ENCODE measurements around the gene SRP19.

The SRP19 gene

GRCh38 chr5:112865128-112865527, 4.0 kb downstream of the SRP19 start:
- no peaks in the 10 kb centered on the region for H3K27me3 ChIP-seq (ENCODE audit: control insufficient read depth, insufficient read depth, low read length)
- H3K4me1 ChIP-seq: peaks cover 3% of the 10 kb centered on the region
- no peak overlapping the region for H3K4me2 ChIP-seq (ENCODE audit: low read length)
- no peaks in the 10 kb centered on the region for H3K36me3 ChIP-seq (ENCODE audit: control insufficient read depth, insufficient read depth, low read length)
- H3K79me2 ChIP-seq: peaks cover 11% of the 10 kb centered on the region
- H3K4me3 ChIP-seq (ENCODE audit: low read depth, low read length): no peak overlapping the region
- no peak overlapping the region for H3K9ac ChIP-seq
- no peak overlapping the region for H2AFZ ChIP-seq
- no peaks in the 10 kb centered on the region for H3K9me3 ChIP-seq (ENCODE audit: control insufficient read depth, low read length)
- TF ChIP-seq, protein P1, sequence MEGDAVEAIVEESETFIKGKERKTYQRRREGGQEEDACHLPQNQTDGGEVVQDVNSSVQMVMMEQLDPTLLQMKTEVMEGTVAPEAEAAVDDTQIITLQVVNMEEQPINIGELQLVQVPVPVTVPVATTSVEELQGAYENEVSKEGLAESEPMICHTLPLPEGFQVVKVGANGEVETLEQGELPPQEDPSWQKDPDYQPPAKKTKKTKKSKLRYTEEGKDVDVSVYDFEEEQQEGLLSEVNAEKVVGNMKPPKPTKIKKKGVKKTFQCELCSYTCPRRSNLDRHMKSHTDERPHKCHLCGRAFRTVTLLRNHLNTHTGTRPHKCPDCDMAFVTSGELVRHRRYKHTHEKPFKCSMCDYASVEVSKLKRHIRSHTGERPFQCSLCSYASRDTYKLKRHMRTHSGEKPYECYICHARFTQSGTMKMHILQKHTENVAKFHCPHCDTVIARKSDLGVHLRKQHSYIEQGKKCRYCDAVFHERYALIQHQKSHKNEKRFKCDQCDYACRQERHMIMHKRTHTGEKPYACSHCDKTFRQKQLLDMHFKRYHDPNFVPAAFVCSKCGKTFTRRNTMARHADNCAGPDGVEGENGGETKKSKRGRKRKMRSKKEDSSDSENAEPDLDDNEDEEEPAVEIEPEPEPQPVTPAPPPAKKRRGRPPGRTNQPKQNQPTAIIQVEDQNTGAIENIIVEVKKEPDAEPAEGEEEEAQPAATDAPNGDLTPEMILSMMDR (IDR thresholded peaks at IDR 0.05): no peak
- H3K27ac ChIP-seq: no peak overlapping the region

- Histone ChIP-seq H3K9ac (no peak overlapping the region), H2AFZ (no peak overlapping the region), H3K27ac (no peak overlapping the region), H3K9me3 (ENCODE audit: control insufficient read depth, low read length) (no peaks in the 10 kb centered on the region), H3K36me3 (ENCODE audit: control insufficient read depth, insufficient read depth, low read length) (no peaks in the 10 kb centered on the region), H3K4me3 (ENCODE audit: low read depth, low read length) (no peak overlapping the region), H3K4me1 (no peaks in the 10 kb centered on the region), H3K79me2 (peaks cover 7% of the 10 kb centered on the region), H3K4me2 (ENCODE audit: low read length) (no peak overlapping the region), H3K27me3 (ENCODE audit: control insufficient read depth, insufficient read depth, low read length) (no peaks in the 10 kb centered on the region)
- TF ChIP-seq, protein P1 (IDR thresholded peaks at IDR 0.05): no peak
Observed at GRCh38 chr5:112866739-112867138, 5.7 kb downstream of the SRP19 start.

DNA sequence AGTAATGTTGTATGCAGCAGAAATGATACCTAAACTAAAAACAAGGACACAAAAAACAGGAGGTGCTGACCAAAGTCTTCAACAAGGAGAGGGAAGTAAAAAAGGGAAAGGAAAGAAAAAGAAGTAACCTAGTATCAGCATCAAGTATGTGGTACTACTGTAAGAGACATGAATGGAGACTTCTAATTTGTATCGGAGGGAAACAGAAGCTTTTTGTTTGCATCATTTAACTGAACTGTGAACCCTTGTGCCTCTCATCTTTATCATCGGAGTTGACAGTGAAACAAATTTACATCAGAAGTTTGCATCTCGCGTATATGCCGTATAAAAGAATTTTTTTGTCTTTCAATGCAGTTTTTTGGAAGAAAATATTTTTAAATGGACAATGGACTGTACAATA, 6.3 kb downstream of the SRP19 start:
- Histone ChIP-seq H3K4me1 (no peaks in the 10 kb centered on the region), H3K4me2 (ENCODE audit: low read length) (no peak overlapping the region), H3K4me3 (ENCODE audit: low read depth, low read length) (no peak overlapping the region), H3K27me3 (ENCODE audit: control insufficient read depth, insufficient read depth, low read length) (no peaks in the 10 kb centered on the region), H3K9me3 (ENCODE audit: control insufficient read depth, low read length) (no peaks in the 10 kb centered on the region), H3K79me2 (peaks cover 4% of the 10 kb centered on the region), H3K9ac (no peak overlapping the region), H3K27ac (no peak overlapping the region), H2AFZ (no peak overlapping the region), H3K36me3 (ENCODE audit: control insufficient read depth, insufficient read depth, low read length) (no peaks in the 10 kb centered on the region)
- TF ChIP-seq, protein P1 (IDR thresholded peaks at IDR 0.05): no peak

GRCh38 chr5:112869948-112870347, 8.9 kb downstream of the SRP19 start:
- TF ChIP-seq, protein P1 (IDR thresholded peaks at IDR 0.05): no peak
- no peak overlapping the region for H3K4me2 ChIP-seq (ENCODE audit: low read length)

DNA sequence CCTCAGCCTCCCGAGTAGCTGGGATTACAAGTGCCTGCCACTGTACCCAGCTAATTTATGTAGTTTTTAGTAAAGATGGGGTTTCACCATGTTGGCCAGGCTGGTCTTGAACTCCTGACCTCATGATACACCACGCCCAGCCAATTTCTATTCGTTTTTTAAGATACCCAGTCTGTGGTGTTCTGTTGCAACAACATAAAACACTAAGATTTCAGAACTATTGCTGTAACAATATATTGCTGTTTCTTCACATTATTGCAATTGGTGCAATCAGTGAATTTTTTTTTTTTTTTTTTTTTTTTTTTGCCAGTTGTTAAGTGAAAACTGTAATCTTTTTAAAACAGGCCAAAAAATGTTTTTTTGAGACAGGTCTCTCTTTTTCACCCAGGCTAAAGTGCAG, 9.9 kb downstream of the SRP19 start:
- H2AFZ ChIP-seq: no peak overlapping the region
- H3K9ac ChIP-seq: no peak overlapping the region
- no peaks in the 10 kb centered on the region for H3K4me1 ChIP-seq
- H3K27me3 ChIP-seq (ENCODE audit: control insufficient read depth, insufficient read depth, low read length): no peaks in the 10 kb centered on the region
- no peak overlapping the region for H3K27ac ChIP-seq
- no peak overlapping the region for H3K4me3 ChIP-seq (ENCODE audit: low read depth, low read length)
- H3K4me2 ChIP-seq (ENCODE audit: low read length): no peak overlapping the region
- TF ChIP-seq, protein P1 (IDR thresholded peaks at IDR 0.05): no peak
- H3K36me3 ChIP-seq (ENCODE audit: control insufficient read depth, insufficient read depth, low read length): no peaks in the 10 kb centered on the region
- peaks cover 3% of the 10 kb centered on the region for H3K79me2 ChIP-seq
- no peaks in the 10 kb centered on the region for H3K9me3 ChIP-seq (ENCODE audit: control insufficient read depth, low read length)

More at GRCh38 chr5:112869948-112870347, 8.9 kb downstream of the SRP19 start:
- no peaks in the 10 kb centered on the region for H3K27me3 ChIP-seq (ENCODE audit: control insufficient read depth, insufficient read depth, low read length)
- H3K9me3 ChIP-seq (ENCODE audit: control insufficient read depth, low read length): no peaks in the 10 kb centered on the region
- no peaks in the 10 kb centered on the region for H3K4me1 ChIP-seq
- no peak overlapping the region for H3K27ac ChIP-seq
- peaks cover 3% of the 10 kb centered on the region for H3K79me2 ChIP-seq
- H3K4me3 ChIP-seq (ENCODE audit: low read depth, low read length): no peak overlapping the region
- no peak overlapping the region for H3K9ac ChIP-seq
- no peaks in the 10 kb centered on the region for H3K36me3 ChIP-seq (ENCODE audit: control insufficient read depth, insufficient read depth, low read length)
- H2AFZ ChIP-seq: no peak overlapping the region

Measured in parathyroid adenoma (tissue), 2 donors.